ENCODE measurements around the gene C2orf69. TPM values are rescaled to one million over a fixed set of nuclear protein-coding genes. Genes with fewer than 3 reads are reported as not detected.

C2orf69 gene
- total RNA-seq = 10 to 100 TPM in 1 of 2 donors, 1 to 10 TPM in 1; 9.1 to 14.4 TPM
- long read RNA-seq, transcript C2orf69-201 (2 exons, 3,728 nt) = major isoform, 36 of 36 reads
- long read RNA-seq, partial matches to known transcripts = 0 of 36 reads
- long read RNA-seq, other reads (novel, unspliced or antisense) = 0 of 36 reads

- DNase-seq = peak; percentile 97
- ATAC-seq = peak; percentile 99
- intact Hi-C loops (cut with DNase I) = no loop called here
These were observed at the start of gene C2orf69 for GRCh38 chr2:199911052-199911876. Gene C2orf69, plus strand, starts transcription at chr2:199911293. Its CDS starts 146 bp downstream, at chr2:199911439.

- intact Hi-C loops (cut with DNase I) = loop anchor here in 1 of 2 donors (10.0 kb wide), 1 partner anchor 158 kb away; no protein-coding TSS in a partner anchor
- no peak for ATAC-seq
These were observed 48.3 kb upstream of the C2orf69 start for GRCh38 chr2:199862788-199863187.

GRCh38 chr2:199865905-199866304, 45.2 kb upstream of the C2orf69 start:
- ATAC-seq = no peak

More at GRCh38 chr2:199862788-199863187, 48.3 kb upstream of the C2orf69 start:
- DNase-seq = no peak

GRCh38 chr2:199868431-199869226, 42.5 kb upstream of the C2orf69 start:
- no peak for ATAC-seq
- no peak for DNase-seq
- intact Hi-C loops (cut with DNase I) = loop anchor here in 1 of 2 donors (10.0 kb wide), 1 partner anchor 164 kb away; no protein-coding TSS in a partner anchor

More at GRCh38 chr2:199865905-199866304, 45.2 kb upstream of the C2orf69 start:
- DNase-seq = no peak
- intact Hi-C loops (cut with DNase I) = loop anchor here in 1 of 2 donors (10.0 kb wide), 1 partner anchor 161 kb away; no protein-coding TSS in a partner anchor

GRCh38 chr2:199869227-199869541, 41.9 kb upstream of the C2orf69 start:
- intact Hi-C loops (cut with DNase I) = loop anchor here in 1 of 2 donors (10.0 kb wide), 1 partner anchor 164 kb away; no protein-coding TSS in a partner anchor

GRCh38 chr2:199869653-199870052, 41.4 kb upstream of the C2orf69 start:
- intact Hi-C loops (cut with DNase I) = loop anchor here in 1 of 2 donors (10.0 kb wide), 1 partner anchor 165 kb away; no protein-coding TSS in a partner anchor

More at GRCh38 chr2:199869227-199869541, 41.9 kb upstream of the C2orf69 start:
- ATAC-seq (no peak), DNase-seq (no peak)

GRCh38 chr2:199870581-199870980, 40.5 kb upstream of the C2orf69 start:
- intact Hi-C loops (cut with DNase I) = no loop called here
- DNase-seq = no peak
- no peak for ATAC-seq

More at GRCh38 chr2:199869653-199870052, 41.4 kb upstream of the C2orf69 start:
- DNase-seq (no peak), ATAC-seq (no peak)

GRCh38 chr2:199874209-199874608, 36.9 kb upstream of the C2orf69 start:
- no peak for ATAC-seq
- intact Hi-C loops (cut with DNase I) = no loop called here
- DNase-seq = no peak

- no peak for DNase-seq
- intact Hi-C loops (cut with DNase I) = no loop called here
- ATAC-seq = no peak
These were observed 35.7 kb upstream of the C2orf69 start for GRCh38 chr2:199875400-199875799.

- intact Hi-C loops (cut with DNase I) = no loop called here
- ATAC-seq (no peak), DNase-seq (no peak)
These were observed 28.4 kb upstream of the C2orf69 start for GRCh38 chr2:199882667-199883066.

GRCh38 chr2:199883474-199884212, 27.4 kb upstream of the C2orf69 start:
- DNase-seq = no peak
- intact Hi-C loops (cut with DNase I) = no loop called here
- ATAC-seq = no peak

- ATAC-seq (no peak), DNase-seq (no peak)
- intact Hi-C loops (cut with DNase I) = no loop called here
These were observed 15.7 kb upstream of the C2orf69 start for GRCh38 chr2:199895406-199895805.

GRCh38 chr2:199896617-199897016, 14.5 kb upstream of the C2orf69 start:
- intact Hi-C loops (cut with DNase I) = no loop called here
- ATAC-seq = no peak

GRCh38 chr2:199901942-199902341, 9.2 kb upstream of the C2orf69 start:
- DNase-seq (no peak), ATAC-seq (no peak)
- intact Hi-C loops (cut with DNase I) = no loop called here

More at GRCh38 chr2:199896617-199897016, 14.5 kb upstream of the C2orf69 start:
- DNase-seq = no peak

- intact Hi-C loops (cut with DNase I) = no loop called here
- DNase-seq = no peak
- no peak for ATAC-seq
These were observed 8.5 kb upstream of the C2orf69 start for GRCh38 chr2:199902486-199903110.

- DNase-seq (no peak), ATAC-seq (no peak)
- intact Hi-C loops (cut with DNase I) = no loop called here
These were observed 8.0 kb upstream of the C2orf69 start for GRCh38 chr2:199903111-199903510.

GRCh38 chr2:199907008-199907714, 3.9 kb upstream of the C2orf69 start:
- DNase-seq (no peak), ATAC-seq (no peak)
- intact Hi-C loops (cut with DNase I) = no loop called here
